DOHH2 (cell line): ENCODE measurements around the gene S100Z.

ENCODE experiments used
- CTCF ChIP-seq: fragments of 200-600 bp; sonication (generic); IDR thresholded peaks from one replicate; pipeline ENCODE4 v1.5.1; 2014; ENCODE audit warnings: antibody characterized with exemption, mild to moderate bottlenecking, low read depth, low read length; ENCODE audit not compliant: poor library complexity, severe bottlenecking
- EZH2phosphoT487 ChIP-seq: fragments of 200-600 bp; sonication (generic); IDR thresholded peaks from 2 replicates; pipeline ENCODE4 v1.6.1; 2017; ENCODE audit warnings: borderline replicate concordance, mild to moderate bottlenecking, antibody characterized with exemption, low read length, moderate library complexity, mixed read lengths

- TF ChIP-seq CTCF (no peak), EZH2phosphoT487 (no peak)
Observed at GRCh38 chr5:76836585-76836984, 13.2 kb upstream of the S100Z start.
